C4-2B (cell line): ENCODE measurements around the gene ROR1.

Source experiments
- H3K27ac ChIP-seq: fragments of 450-650 bp; 2 replicates; pipeline ENCODE4 v1.5.1; 2017
- CTCF ChIP-seq: fragments of 450-650 bp; conservative IDR thresholded peaks from 2 replicates; pipeline ENCODE4 v1.5.1; 2017; ENCODE audit warnings: mild to moderate bottlenecking
- ZFX ChIP-seq: fragments of 450-650 bp; IDR thresholded peaks from 2 replicates; pipeline ENCODE4 v1.6.1; 2017

The ROR1 gene

DNA sequence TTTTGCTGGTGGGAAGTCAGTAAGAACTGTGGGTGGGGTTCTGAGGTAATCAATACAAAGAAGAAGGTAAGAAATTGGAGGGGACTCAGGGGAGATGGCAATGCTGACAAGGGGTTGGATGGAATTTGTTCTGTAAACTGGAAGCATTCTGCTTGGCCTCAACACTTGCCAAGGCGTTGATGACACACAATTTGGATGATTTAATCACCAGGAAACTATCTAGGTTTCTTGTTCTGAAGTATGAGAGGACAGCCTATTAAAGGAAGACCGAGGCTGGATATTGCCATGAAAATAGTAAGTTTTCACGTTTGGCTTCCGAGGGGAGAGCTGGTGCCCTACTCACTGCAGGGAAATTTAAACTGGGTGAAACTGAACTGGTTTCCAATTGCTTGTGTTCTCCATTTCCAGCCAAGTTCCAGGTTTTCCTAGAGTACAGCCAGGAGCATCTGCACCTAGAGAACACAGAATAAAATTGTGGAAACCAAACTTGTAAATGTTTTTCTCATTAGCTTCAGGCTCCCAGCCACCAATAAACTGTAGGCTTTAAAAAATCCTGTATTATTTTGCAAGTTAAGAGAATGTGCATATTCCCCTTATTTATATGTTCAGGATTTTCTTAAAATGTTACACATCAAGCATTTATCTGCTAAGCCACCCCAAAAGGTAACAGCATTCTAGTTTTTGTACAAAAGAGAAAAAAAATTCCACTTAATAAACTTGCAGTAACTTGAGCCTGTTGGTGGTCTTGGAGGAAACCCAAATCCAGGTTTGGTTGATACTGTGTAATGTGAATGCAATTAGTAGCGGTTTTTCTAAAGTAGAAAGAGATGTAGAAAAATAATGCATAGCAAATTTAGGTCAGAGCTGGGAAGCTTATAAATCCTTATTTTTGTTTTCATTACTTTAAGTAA is 53.8 kb downstream of the ROR1 start:
- H3K27ac ChIP-seq, result no peak overlapping the region

GRCh38 chr1:63828322-63829044 is 54.7 kb downstream of the ROR1 start:
- H3K27ac ChIP-seq, result no peak overlapping the region
- TF ChIP-seq ZFX, result no peak
- TF ChIP-seq CTCF, result no peak

More for the DNA sequence above, 53.8 kb downstream of the ROR1 start:
- TF ChIP-seq ZFX (no peak), CTCF (no peak)

DNA sequence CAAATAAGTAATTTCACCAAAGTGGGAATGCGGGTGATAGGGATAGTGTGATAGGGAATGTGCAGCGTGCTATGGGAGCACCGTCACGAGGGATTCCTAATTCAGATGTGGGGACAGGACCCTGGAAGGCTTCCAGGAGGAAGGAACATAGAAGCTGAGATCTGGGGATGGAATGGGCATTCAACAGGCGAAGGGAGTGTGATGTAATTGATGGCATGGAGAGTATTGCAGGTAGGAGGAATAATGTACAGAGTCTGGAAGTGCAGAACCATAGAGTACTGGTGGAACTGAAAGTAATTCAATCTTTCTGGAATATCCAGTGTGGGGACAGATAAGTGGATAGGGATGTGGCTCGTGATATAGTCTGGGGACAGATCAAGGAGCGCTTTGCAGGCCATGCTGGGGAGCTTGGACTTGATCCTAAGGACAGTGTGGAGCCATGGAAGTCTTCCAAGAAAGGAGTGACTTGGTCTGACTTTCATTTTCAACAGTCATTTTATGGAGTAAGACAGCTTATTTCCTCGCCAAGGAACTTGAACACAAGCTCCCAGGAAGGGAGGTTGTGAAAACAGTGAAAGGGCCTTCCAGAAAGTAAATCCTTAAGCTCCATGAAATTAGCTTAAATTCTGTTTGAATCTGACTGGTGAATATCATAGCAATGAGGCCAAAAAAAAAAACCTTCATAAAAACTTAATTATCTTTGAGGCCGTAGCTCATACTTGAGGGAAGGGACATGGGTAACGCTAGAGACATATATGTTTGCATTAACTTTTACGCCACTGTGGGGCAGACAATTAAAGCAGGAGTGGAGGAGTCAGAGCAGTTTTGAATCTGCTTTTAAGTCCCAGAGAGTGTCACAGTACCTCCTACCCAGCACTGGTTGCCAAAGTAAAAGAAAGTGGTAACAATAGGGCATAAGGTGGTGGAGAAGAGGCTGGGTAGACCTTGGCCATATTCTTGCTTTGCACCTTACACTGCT is 55.8 kb downstream of the ROR1 start:
- TF ChIP-seq CTCF, result peak; percentile 22
- TF ChIP-seq ZFX, result no peak
- peak overlapping the region; percentile 21; the same call in 1 of the 2 replicates for H3K27ac ChIP-seq

GRCh38 chr1:63831409-63831808 is 57.6 kb downstream of the ROR1 start:
- no peak overlapping the region for H3K27ac ChIP-seq
- TF ChIP-seq CTCF, result no peak
- TF ChIP-seq ZFX, result no peak

DNA sequence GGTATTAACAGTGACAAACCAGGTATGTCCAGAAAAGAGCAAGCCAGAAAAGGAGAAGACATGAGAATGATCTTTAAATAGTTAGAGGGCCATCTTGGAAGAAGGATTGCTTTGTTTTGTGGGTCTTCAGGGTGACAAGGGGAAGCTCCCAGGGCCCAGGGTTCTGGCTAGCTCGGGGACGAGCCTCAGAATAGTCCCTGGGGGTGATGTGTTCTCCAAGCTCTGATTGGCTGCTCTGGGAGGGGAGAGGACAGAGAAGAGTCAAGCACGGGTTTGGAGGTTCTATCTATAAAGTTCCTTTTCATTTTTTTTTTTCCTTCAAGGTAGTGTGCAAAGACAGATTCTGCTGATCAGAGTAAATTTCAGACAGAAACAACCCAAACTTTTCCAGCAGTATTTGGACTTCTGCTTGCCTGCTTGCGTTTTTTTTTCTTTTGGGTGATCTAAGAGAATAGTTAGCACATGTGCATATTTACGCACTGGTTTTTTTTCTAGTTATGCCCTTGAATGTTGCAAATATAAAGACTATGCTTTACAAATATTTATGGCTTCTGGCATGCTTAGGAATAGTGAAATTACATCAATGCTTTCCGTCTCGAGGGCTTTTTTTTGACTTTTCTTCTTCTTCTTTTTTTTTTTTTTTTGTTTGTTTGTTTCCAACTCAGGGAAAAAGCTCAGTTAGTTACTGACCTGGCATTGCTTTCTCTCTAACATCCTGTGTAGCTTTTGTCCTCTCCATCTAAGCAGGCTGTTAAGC is 59.7 kb downstream of the ROR1 start:
- TF ChIP-seq ZFX (no peak), CTCF (no peak)
- no peak overlapping the region for H3K27ac ChIP-seq

- TF ChIP-seq ZFX, result no peak
- no peak for TF ChIP-seq CTCF
- H3K27ac ChIP-seq, result no peak overlapping the region
Observed at GRCh38 chr1:63835128-63835527, 61.3 kb downstream of the ROR1 start.
